Astrocyte of the hippocampus (primary cell): ENCODE results near the gene RANBP6.

Experiments
- DNase-seq: peaks from one replicate; pipeline ENCODE4 v3.0.0; 2011; ENCODE audit warnings: low read depth, low spot score

RANBP6 gene

GRCh38 chr9:6007058-6007769 is 8.2 kb downstream of the RANBP6 start:
- DNase-seq = peak; percentile 92

- DNase-seq = no peak
Measured at GRCh38 chr9:6006749-6007057, 8.7 kb downstream of the RANBP6 start.

- no peak for DNase-seq
Measured at GRCh38 chr9:6000955-6001354, 14.5 kb downstream of the RANBP6 start.

- DNase-seq = no peak
Measured at GRCh38 chr9:5999443-6000101, 15.9 kb downstream of the RANBP6 start.

GRCh38 chr9:5994493-5994892 is 20.9 kb downstream of the RANBP6 start:
- DNase-seq = no peak

GRCh38 chr9:5988265-5988664 is 27.2 kb downstream of the RANBP6 start:
- no peak for DNase-seq

GRCh38 chr9:5983042-5983441 is 32.4 kb downstream of the RANBP6 start:
- DNase-seq = no peak

- no peak for DNase-seq
Measured at GRCh38 chr9:5982317-5982716, 33.1 kb downstream of the RANBP6 start.

GRCh38 chr9:5978523-5978922 is 36.9 kb downstream of the RANBP6 start:
- peak; percentile 16 for DNase-seq

- no peak for DNase-seq
Measured at GRCh38 chr9:5976674-5977397, 38.6 kb downstream of the RANBP6 start.

GRCh38 chr9:5971740-5972139 is 43.7 kb downstream of the RANBP6 start:
- peak; percentile 11 for DNase-seq
